NT2/D1 (cell line): ENCODE measurements around the gene CDK16.

Experiments
- DNase-seq: peaks from one replicate; pipeline ENCODE4 v3.0.0-alpha.2; 2011; ENCODE audit warnings: low read depth, low spot score
- H3K27me3 ChIP-seq: 2 replicates; pipeline ENCODE4 v1.6.0; 2011; ENCODE audit warnings: mild to moderate bottlenecking; ENCODE audit not compliant: insufficient read length, insufficient read depth
- H3K36me3 ChIP-seq: 2 replicates; pipeline ENCODE4 v1.6.1; 2011; ENCODE audit warnings: mild to moderate bottlenecking, low read length, mixed read lengths; ENCODE audit not compliant: insufficient read depth, insufficient read length
- H3K4me1 ChIP-seq: 2 replicates; pipeline ENCODE4 v1.5.1; 2011; ENCODE audit not compliant: insufficient read depth, insufficient read length
- H3K4me3 ChIP-seq: 2 replicates; pipeline ENCODE4 v1.5.1; 2011; ENCODE audit warnings: low read depth; ENCODE audit not compliant: insufficient read length
- H3K9ac ChIP-seq: 2 replicates; pipeline ENCODE4 v1.6.0; 2011; ENCODE audit warnings: low read depth; ENCODE audit not compliant: insufficient read length
- H3K9me3 ChIP-seq: 2 replicates; pipeline ENCODE4 v1.5.1; 2011; ENCODE audit warnings: mild to moderate bottlenecking, low read length; ENCODE audit not compliant: insufficient read depth
- SUZ12 ChIP-seq: IDR thresholded peaks from 2 replicates; pipeline ENCODE4 v1.6.1; 2011; ENCODE audit not compliant: insufficient read length, insufficient read depth; ENCODE audit errors: extremely low read depth
- YY1 ChIP-seq: IDR thresholded peaks from 2 replicates; pipeline ENCODE4 v1.6.1; 2011; ENCODE audit not compliant: insufficient read length, insufficient read depth
- ZNF274 ChIP-seq: IDR thresholded peaks from 2 replicates; pipeline ENCODE4 v1.6.1; 2011; ENCODE audit warnings: mild to moderate bottlenecking, low read depth, low read length

CDK16 gene

GRCh38 chrX:47239898-47240545 is 21.5 kb downstream of the CDK16 start:
- Histone ChIP-seq H3K4me3 (no peak overlapping the region), H3K9me3 (no peaks in the 10 kb centered on the region), H3K9ac (no peak overlapping the region), H3K4me1 (peaks cover 2% of the 10 kb centered on the region), H3K27me3 (no peaks in the 10 kb centered on the region), H3K36me3 (peaks cover 57% of the 10 kb centered on the region)
- TF ChIP-seq SUZ12, result no peak
- no peak for TF ChIP-seq YY1
- TF ChIP-seq ZNF274, result no peak
- DNase-seq, result no peak

- peaks cover under 1% of the 10 kb centered on the region for H3K4me1 ChIP-seq
- no peaks in the 10 kb centered on the region for H3K9me3 ChIP-seq
- H3K36me3 ChIP-seq, result peaks cover 61% of the 10 kb centered on the region
- H3K9ac ChIP-seq, result no peak overlapping the region
- TF ChIP-seq ZNF274 (no peak), YY1 (no peak), SUZ12 (no peak)
- H3K27me3 ChIP-seq, result no peaks in the 10 kb centered on the region
- DNase-seq, result no peak
- no peak overlapping the region for H3K4me3 ChIP-seq
Measured at GRCh38 chrX:47240619-47241018, 22.1 kb downstream of the CDK16 start.

GRCh38 chrX:47241201-47242011 is 22.9 kb downstream of the CDK16 start:
- no peaks in the 10 kb centered on the region for H3K9me3 ChIP-seq
- H3K4me1 ChIP-seq, result no peaks in the 10 kb centered on the region
- H3K36me3 ChIP-seq, result peaks cover 68% of the 10 kb centered on the region
- no peak overlapping the region for H3K9ac ChIP-seq
- TF ChIP-seq SUZ12, result no peak
- no peak for TF ChIP-seq YY1
- no peak for TF ChIP-seq ZNF274
- DNase-seq, result no peak
- no peaks in the 10 kb centered on the region for H3K27me3 ChIP-seq
- H3K4me3 ChIP-seq, result no peak overlapping the region

GRCh38 chrX:47242321-47242720 is 23.8 kb downstream of the CDK16 start:
- Histone ChIP-seq H3K9me3 (no peaks in the 10 kb centered on the region), H3K4me1 (no peaks in the 10 kb centered on the region), H3K27me3 (no peaks in the 10 kb centered on the region), H3K9ac (no peak overlapping the region), H3K36me3 (peaks cover 77% of the 10 kb centered on the region), H3K4me3 (no peak overlapping the region)
- TF ChIP-seq SUZ12 (no peak), ZNF274 (no peak), YY1 (no peak)
- no peak for DNase-seq

DNA sequence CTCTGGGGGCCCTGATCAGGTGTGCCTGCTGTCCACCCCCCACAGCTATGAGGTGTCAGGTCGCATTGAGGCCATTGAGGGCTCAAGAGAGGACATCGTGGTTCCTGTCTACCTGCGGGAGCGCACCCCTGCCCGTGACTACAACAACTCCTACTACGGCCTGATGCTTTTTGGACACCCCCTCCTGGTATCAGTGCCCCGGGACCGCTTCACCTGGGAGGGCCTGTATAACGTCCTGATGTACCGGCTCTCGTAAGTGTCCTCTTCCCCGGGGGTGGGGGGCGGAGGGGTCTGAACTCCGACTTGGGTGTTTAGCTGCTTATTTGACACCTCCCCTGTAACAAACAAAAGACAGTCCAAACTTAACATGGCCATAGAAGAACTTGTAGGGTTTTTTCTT is 24.9 kb downstream of the CDK16 start:
- DNase-seq, result no peak
- Histone ChIP-seq H3K9ac (no peak overlapping the region), H3K36me3 (peaks cover 86% of the 10 kb centered on the region), H3K4me1 (no peaks in the 10 kb centered on the region), H3K27me3 (no peaks in the 10 kb centered on the region), H3K4me3 (no peak overlapping the region), H3K9me3 (no peaks in the 10 kb centered on the region)
- TF ChIP-seq ZNF274, result no peak
- TF ChIP-seq YY1, result no peak
- no peak for TF ChIP-seq SUZ12

DNA sequence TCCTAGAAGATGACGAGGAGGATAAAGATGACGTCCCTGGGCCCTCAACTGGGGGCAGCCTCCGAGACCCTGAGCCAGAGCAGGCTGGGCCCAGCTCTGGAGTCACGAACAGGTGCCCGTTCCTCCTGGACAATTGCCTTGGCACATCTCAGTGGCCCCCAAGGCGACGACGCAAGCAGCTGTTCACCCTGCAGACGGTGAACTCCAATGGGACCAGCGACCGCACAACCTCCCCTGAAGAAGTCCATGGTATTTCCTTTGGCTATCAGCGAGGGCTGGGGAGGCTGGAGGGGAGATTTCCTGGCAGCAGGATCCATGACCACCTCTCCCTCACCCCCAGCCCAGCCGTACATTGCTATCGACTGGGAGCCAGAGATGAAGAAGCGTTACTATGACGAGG is 26.2 kb downstream of the CDK16 start:
- H3K4me1 ChIP-seq, result no peaks in the 10 kb centered on the region
- no peak overlapping the region for H3K4me3 ChIP-seq
- no peak for TF ChIP-seq SUZ12
- no peak for TF ChIP-seq YY1
- TF ChIP-seq ZNF274, result no peak
- no peak for DNase-seq
- peaks cover 89% of the 10 kb centered on the region for H3K36me3 ChIP-seq
- H3K9me3 ChIP-seq, result no peaks in the 10 kb centered on the region
- no peaks in the 10 kb centered on the region for H3K27me3 ChIP-seq
- H3K9ac ChIP-seq, result no peak overlapping the region

GRCh38 chrX:47245156-47245555 is 26.7 kb downstream of the CDK16 start:
- no peak for DNase-seq
- H3K9me3 ChIP-seq, result no peaks in the 10 kb centered on the region
- H3K36me3 ChIP-seq, result peaks cover 85% of the 10 kb centered on the region
- no peaks in the 10 kb centered on the region for H3K4me1 ChIP-seq
- no peak for TF ChIP-seq ZNF274
- TF ChIP-seq SUZ12, result no peak
- TF ChIP-seq YY1, result no peak
- H3K4me3 ChIP-seq, result no peak overlapping the region
- H3K27me3 ChIP-seq, result no peaks in the 10 kb centered on the region
- no peak overlapping the region for H3K9ac ChIP-seq
